ENCODE measurements around the gene LMO7.

Gene LMO7

DNA sequence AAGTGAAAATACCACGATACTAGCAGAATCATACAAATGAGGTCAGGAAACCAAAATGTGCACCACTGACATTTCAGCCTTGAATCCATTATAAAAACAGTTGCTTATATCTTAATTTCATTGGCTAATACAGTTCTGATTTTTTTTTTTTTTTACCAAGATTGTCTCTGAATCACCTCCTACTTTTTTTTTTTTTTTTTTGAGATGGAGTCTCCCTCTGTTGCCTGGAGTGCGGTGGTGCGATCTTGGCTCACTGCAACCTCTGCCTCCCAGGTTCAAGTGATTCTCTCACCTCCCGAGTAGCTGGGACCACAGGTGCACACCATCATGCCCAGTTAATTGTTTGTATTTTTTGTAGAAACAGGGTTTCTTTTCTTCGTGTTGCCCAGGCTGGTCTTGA lies 270.2 kb downstream of the LMO7 start:
- H3K27me3 ChIP-seq (ENCODE audit: control insufficient read depth, insufficient read depth, low read length): no peaks in the 10 kb centered on the region
- H3K36me3 ChIP-seq (ENCODE audit: control insufficient read depth, low read depth, low read length): no peaks in the 10 kb centered on the region
- no peaks in the 10 kb centered on the region for H3K9me3 ChIP-seq (ENCODE audit: control insufficient read depth, low read depth, low read length)
- no peak overlapping the region for H3K4me3 ChIP-seq (ENCODE audit: low read length)
- no peak overlapping the region for H3K27ac ChIP-seq (ENCODE audit: low read length)
- no peaks in the 10 kb centered on the region for H3K4me1 ChIP-seq (ENCODE audit: control insufficient read depth, low read depth, low read length)
- H3K9ac ChIP-seq (ENCODE audit: low read length): no peak overlapping the region

DNA sequence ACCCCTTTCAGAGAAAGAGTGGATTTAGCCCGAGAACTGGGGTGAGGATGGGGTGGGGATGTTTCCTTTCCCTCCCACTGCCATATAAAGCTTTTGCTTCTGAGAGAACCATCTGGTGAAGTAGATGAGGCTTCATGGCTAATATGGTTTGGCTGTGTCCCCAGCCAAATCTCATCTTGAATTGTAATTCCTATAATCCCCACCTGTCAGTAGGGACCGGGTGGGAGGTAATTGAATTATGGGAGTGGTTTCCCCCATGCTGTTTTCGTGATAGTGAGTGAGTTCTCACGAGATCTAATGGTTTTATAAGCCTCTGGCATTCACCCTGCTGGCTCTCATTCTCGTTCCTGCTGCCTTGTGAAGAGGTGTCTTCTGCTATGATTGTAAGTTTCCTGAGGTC lies 270.9 kb downstream of the LMO7 start:
- Histone ChIP-seq H3K4me1 (ENCODE audit: control insufficient read depth, low read depth, low read length) (no peaks in the 10 kb centered on the region), H3K4me3 (ENCODE audit: low read length) (no peak overlapping the region), H3K9me3 (ENCODE audit: control insufficient read depth, low read depth, low read length) (no peaks in the 10 kb centered on the region), H3K9ac (ENCODE audit: low read length) (no peak overlapping the region), H3K27me3 (ENCODE audit: control insufficient read depth, insufficient read depth, low read length) (no peaks in the 10 kb centered on the region), H3K36me3 (ENCODE audit: control insufficient read depth, low read depth, low read length) (no peaks in the 10 kb centered on the region), H3K27ac (ENCODE audit: low read length) (no peak overlapping the region)

DNA sequence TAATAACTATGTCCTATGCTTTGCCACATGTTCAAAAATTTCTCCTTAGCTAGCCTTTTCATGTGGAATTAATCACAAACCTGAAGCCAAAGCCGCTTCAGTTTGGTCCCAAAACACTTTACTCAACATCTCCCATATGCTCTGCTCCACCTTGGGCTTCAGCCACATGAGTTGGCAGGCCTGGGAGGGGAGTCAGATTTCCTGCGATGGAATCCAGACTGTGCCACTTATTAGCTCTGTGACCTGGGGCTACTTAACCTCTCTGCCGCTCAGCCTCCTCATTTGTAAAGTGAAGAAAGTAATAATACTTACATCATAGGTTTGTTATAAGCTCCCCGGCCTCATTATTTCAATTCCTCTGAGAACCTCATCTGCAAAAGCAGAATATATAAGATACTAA lies 272.0 kb downstream of the LMO7 start:
- Histone ChIP-seq H3K9me3 (ENCODE audit: control insufficient read depth, low read depth, low read length) (no peaks in the 10 kb centered on the region), H3K27ac (ENCODE audit: low read length) (no peak overlapping the region), H3K27me3 (ENCODE audit: control insufficient read depth, insufficient read depth, low read length) (no peaks in the 10 kb centered on the region), H3K4me3 (ENCODE audit: low read length) (no peak overlapping the region), H3K9ac (ENCODE audit: low read length) (no peak overlapping the region), H3K36me3 (ENCODE audit: control insufficient read depth, low read depth, low read length) (no peaks in the 10 kb centered on the region), H3K4me1 (ENCODE audit: control insufficient read depth, low read depth, low read length) (no peaks in the 10 kb centered on the region)
